GM12872 (cell line): ENCODE measurements around the gene STK24.

Experiments
- CTCF ChIP-seq: IDR thresholded peaks from 3 replicates; pipeline ENCODE4 v1.5.1; 2011; ENCODE audit warnings: low read depth, mild to moderate bottlenecking, low read length, moderate library complexity; ENCODE audit not compliant: insufficient read depth

The STK24 gene

GRCh38 chr13:98467263-98467985 is 109.5 kb downstream of the STK24 start:
- no peak for TF ChIP-seq CTCF

GRCh38 chr13:98466634-98467236 is 110.2 kb downstream of the STK24 start:
- peak; percentile 56 for TF ChIP-seq CTCF

- no peak for TF ChIP-seq CTCF
Observed at GRCh38 chr13:98462946-98463345, 114.0 kb downstream of the STK24 start.

GRCh38 chr13:98462241-98462882 is 114.5 kb downstream of the STK24 start:
- TF ChIP-seq CTCF, result no peak

GRCh38 chr13:98461486-98462240 is 115.2 kb downstream of the STK24 start:
- no peak for TF ChIP-seq CTCF

GRCh38 chr13:98460516-98460915 is 116.4 kb downstream of the STK24 start:
- TF ChIP-seq CTCF, result no peak

GRCh38 chr13:98459721-98460370 is 117.1 kb downstream of the STK24 start:
- TF ChIP-seq CTCF, result no peak
